Choroid plexus epithelial cell (primary cell): ENCODE data around the gene APLP2.

ENCODE experiments used
- DNase-seq: peaks from one replicate; pipeline ENCODE4 v3.0.0-alpha.2; 2010; ENCODE audit warnings: low read depth
- H3K4me3 ChIP-seq: 2 replicates; pipeline ENCODE4 v1.5.1; 2011; ENCODE audit warnings: low read depth, mild to moderate bottlenecking, control low read depth, low read length, moderate library complexity
- TF ChIP-seq, protein P1 (sequence below): conservative IDR thresholded peaks from 2 replicates; pipeline ENCODE4 v1.5.1; 2011; ENCODE audit warnings: low read depth, mild to moderate bottlenecking, control low read depth, inconsistent platforms, low read length, moderate library complexity

The APLP2 gene

DNA sequence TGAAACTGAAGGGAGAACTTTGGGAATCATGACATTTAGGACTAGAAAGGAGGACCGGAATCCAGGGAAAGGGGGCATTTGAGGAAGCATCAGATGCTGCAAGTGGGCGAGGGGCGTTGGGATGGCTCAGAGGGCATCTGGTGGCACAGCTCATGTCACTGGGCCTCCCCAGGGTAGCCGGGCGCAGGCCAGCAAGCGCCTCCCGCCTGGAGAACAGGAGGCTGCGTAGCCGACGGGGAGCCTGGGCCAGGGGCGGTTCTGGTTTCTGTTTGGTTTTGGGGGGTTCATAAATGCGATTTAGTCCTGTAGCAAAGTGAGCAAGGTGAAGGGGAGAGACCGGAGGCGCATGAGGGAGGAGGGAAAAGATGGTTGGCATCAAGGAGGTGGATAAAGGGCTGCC, 89.4 kb downstream of the APLP2 start:
- no peak overlapping the region for H3K4me3 ChIP-seq
- no peak for DNase-seq
- TF ChIP-seq, protein P1, sequence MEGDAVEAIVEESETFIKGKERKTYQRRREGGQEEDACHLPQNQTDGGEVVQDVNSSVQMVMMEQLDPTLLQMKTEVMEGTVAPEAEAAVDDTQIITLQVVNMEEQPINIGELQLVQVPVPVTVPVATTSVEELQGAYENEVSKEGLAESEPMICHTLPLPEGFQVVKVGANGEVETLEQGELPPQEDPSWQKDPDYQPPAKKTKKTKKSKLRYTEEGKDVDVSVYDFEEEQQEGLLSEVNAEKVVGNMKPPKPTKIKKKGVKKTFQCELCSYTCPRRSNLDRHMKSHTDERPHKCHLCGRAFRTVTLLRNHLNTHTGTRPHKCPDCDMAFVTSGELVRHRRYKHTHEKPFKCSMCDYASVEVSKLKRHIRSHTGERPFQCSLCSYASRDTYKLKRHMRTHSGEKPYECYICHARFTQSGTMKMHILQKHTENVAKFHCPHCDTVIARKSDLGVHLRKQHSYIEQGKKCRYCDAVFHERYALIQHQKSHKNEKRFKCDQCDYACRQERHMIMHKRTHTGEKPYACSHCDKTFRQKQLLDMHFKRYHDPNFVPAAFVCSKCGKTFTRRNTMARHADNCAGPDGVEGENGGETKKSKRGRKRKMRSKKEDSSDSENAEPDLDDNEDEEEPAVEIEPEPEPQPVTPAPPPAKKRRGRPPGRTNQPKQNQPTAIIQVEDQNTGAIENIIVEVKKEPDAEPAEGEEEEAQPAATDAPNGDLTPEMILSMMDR = no peak

DNA sequence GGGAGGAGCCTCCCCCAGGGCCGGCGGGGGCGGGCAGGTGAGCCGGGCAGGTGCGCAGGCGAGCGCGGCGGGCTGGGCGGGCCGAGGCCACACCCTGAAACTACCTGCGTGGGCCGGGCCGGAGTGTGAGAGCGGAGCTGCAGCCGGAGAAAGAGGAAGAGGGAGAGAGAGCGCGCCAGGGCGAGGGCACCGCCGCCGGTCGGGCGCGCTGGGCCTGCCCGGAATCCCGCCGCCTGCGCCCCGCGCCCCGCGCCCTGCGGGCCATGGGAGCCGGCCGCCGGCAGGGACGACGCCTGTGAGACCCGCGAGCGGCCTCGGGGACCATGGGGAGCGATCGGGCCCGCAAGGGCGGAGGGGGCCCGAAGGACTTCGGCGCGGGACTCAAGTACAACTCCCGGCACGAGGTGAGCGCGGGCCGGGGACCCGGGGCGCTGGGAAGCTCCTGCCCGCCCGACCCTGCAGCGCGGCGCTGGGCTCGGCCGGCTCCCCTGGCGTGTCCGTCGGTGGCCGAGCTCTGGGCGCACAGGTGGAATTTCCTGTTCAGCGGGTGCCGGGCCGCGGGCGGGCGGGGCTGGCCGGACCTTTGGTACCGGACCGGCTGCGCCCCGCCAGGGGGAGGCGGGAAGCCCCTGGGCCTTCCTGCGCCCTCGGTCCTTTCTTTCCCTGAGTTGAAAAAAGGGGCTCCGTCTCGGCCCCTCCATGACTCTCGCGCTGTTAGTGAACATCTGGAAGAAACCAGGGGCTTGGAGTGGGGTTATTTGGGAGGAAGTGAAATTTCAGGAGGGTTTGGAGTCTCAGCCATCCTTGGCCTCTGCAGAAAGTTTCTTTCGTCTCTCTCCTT, 90.2 kb downstream of the APLP2 start, which contains the start of gene ST14:
Gene ST14, plus strand, starts transcription at position 126 of the 841 bp plus-strand sequence. Its CDS starts 198 bp downstream, at position 324.
- DNase-seq = no peak
- TF ChIP-seq, protein P1 = no peak
- peak within 1 kb of the TSS; percentile 35 for H3K4me3 ChIP-seq

DNA sequence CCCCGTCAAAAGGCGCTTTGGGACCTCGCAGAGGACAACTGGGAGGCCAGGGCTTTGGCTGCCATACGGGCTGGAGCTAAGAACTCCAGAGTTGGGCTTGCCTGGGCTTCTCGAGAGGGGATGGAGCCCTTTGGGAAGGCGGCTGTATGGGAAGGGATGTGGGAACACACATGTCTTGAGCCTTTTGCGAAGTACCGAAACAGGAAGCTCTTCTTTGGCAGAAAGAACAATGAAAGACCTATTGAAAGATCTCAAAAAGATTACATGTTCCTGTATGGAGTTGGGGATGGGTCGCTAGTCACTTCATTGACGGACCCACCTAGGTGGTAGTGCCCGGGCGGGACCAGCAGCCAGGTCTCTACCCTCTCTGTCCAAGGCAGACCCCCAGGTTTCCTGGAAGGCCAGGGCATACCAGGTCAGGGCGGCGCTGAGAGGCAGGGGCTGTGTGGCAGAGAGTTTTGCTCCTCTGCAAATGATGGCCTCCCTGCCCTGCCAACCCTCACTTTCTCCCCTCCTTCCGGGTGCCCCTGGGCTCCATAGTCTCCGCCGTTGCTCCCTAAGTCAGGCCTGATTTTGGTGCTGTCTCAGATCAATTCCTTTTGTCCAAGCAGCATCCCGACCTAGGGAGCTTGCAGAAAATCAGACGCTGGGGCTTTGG, 90.9 kb downstream of the APLP2 start:
- TF ChIP-seq, protein P1 = no peak
- no peak overlapping the region for H3K4me3 ChIP-seq
- no peak for DNase-seq

DNA sequence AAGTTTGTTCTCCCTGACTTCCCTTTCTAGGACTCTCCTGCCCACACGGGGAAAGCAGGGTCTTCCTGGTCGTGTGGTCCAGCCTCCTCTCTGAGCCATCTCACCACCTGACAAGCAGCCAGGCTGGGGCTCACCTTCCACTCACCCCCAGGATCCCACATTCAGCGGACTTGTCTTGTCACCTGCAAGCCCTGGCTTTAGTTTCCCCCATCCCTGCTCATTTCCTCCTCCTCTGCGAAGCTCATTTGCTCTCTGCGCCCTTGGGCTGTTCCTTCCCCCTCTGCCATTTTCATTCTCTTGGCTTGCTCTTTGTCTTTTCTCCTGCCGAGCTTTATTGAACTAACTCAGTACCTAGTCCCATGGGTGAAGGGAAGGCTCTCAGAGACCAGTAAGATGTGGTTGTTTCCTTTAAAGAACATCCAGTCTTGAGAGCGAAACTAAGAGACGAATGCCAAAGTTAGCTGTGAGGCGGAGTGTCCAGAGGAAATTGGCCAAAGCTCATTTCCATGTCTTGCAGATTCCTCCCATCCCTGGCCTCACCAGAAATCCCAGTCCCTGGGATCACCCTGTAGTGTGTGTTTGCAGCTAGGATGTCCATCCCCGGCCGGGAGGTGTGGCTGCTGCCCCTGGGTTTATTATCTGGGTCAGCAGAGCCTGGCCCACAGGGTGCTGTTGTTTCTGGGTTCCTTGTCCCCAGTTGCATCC, 91.9 kb downstream of the APLP2 start:
- TF ChIP-seq, protein P1 = no peak
- H3K4me3 ChIP-seq = no peak overlapping the region
- DNase-seq = no peak

DNA sequence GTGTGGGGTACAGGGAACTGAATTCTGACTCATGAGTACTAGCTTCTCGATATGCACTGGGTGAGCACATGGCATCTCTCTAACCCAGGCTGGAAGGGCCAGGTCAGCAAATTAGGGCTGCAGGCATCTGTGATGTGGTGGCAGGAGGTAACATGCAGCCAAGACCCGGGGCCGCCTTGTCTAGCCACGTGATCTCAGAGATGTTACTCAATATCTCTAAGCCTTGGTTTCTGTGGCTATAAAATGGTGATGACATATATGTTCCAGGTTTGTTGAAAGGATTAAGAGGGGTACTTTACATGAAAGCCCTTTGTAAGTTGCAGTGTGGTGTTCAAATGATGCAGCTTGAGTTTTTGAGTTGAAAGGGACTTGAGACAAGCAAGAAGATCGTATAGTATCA, 93.0 kb downstream of the APLP2 start:
- DNase-seq = peak; percentile 51
- TF ChIP-seq, protein P1 = no peak
- H3K4me3 ChIP-seq = no peak overlapping the region

DNA sequence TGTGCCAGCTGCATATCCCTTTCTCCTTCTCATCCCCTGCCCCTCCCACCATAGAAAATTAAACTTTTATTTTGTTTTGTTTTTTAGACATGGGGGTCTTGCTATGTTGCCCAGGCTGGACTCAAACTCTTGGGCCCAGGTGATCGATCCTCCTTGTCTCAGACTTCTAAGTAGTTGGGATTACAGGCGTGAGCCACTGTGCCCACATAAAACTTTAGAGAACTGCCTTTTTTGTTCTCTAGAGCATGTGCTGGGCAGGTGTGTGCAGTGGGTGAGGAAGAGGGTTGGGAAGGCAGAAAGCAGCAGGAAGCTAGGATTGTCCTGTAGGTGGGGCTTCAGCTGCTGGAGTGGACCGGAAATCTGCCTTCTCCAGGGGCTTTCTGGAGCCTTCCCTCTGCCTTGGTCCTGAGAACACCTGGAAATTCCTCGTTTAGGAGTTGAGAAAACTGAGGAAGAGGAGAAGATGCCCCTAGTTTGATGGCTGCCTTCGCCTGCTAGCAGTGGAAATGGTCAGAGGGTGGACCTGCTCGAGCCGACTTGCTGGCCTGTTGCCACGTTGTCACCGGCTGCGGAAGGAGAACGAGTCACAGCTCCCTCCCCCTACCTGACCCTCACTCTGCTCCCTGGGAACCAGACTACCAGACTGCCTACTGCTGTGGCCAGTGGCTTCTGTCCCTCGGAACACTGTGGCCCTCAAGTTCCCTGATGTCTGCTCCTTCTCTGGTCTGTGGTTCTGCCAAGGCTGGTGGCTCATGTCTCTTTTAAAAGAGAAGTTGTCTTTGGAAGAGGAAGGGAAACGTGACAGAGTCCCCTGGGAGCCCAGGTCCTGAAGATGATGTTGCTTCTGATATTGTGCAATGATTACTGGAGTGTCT, 93.9 kb downstream of the APLP2 start:
- TF ChIP-seq, protein P1 = peak; percentile 31
- H3K4me3 ChIP-seq = no peak overlapping the region
- DNase-seq = no peak
